ENCODE measurements around the gene GCNT2. TPM values are rescaled to one million over a fixed set of nuclear protein-coding genes. Genes with fewer than 3 reads are reported as not detected.

GCNT2 gene
- polyA plus RNA-seq, 3 donors: 3.5 to 10.0 (median 4.3) TPM

DNA sequence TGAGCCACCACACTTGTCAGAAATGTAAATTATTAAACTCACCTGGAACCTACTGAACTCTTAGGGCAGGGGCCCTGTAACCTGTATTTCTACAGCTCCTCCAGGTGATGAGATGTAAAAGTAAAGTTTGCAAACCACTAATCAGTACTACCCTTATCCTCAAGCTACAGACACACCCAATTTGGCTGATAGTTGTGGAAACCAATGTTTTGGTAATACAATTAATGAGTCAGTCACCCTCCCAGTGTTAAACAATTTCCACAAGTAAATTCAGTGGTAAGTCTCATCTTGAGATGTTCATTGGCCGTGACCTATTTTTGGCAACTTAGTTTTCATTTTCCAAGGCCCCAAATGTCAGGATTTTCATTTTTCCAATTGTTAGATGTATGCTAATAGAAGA, 29.6 kb downstream of the GCNT2 start:
- Histone ChIP-seq H3K4me3 (replicated peaks in 1 of 3; ENCODE audit: low read depth in 2 of 3, low read length in 3 of 3) (no peak overlapping the region), H3K27ac (ENCODE audit: low read depth in 1 of 2, low read length in 2 of 2) (no peak overlapping the region), H3K27me3 (ENCODE audit: control insufficient read depth in 2 of 2, insufficient read depth in 2 of 2, low read length in 2 of 2) (no peaks in the 10 kb centered on the region), H2AFZ (ENCODE audit: insufficient read depth, low read depth, low read length, poor library complexity, severe bottlenecking) (no peak overlapping the region), H3K9ac (ENCODE audit: insufficient read depth, low read length, poor library complexity, severe bottlenecking) (no peak overlapping the region), H3K79me2 (ENCODE audit: insufficient read depth, low read length) (peaks cover 97% of the 10 kb centered on the region), H3K4me2 (replicated peaks; ENCODE audit: extremely low read depth, low read length, poor library complexity, severe bottlenecking) (no peak overlapping the region), H3K4me1 (ENCODE audit: control insufficient read depth in 1 of 2, insufficient read depth in 2 of 2, low read length in 2 of 2) (no peaks in the 10 kb centered on the region), H4K20me1 (ENCODE audit: insufficient read depth, low read length) (peaks cover 90% of the 10 kb centered on the region), H3K36me3 (replicated peaks in 1 of 2; ENCODE audit: control insufficient read depth in 1 of 2, insufficient read depth in 2 of 2, low read length in 2 of 2) (peaks cover 0 to 41% of the 10 kb centered on the region in 2 donors), H3K9me3 (replicated peaks in 1 of 2; ENCODE audit: control insufficient read depth in 1 of 2, insufficient read depth in 1 of 2, low read length in 2 of 2) (no peaks in the 10 kb centered on the region)
- H3K36me3 Mint-ChIP-seq: peaks cover 14 to 44% of the 10 kb centered on the region in 2 donors
- no peak overlapping the region for H3K4me3 Mint-ChIP-seq
- DNase-seq: no peak
- no peaks in the 10 kb centered on the region for H3K27me3 Mint-ChIP-seq (ENCODE audit: low read depth in 3 of 3)
- peak overlapping the region in 1 of 7 donors; percentile 18 for H3K27ac Mint-ChIP-seq
- TF ChIP-seq, protein P1, sequence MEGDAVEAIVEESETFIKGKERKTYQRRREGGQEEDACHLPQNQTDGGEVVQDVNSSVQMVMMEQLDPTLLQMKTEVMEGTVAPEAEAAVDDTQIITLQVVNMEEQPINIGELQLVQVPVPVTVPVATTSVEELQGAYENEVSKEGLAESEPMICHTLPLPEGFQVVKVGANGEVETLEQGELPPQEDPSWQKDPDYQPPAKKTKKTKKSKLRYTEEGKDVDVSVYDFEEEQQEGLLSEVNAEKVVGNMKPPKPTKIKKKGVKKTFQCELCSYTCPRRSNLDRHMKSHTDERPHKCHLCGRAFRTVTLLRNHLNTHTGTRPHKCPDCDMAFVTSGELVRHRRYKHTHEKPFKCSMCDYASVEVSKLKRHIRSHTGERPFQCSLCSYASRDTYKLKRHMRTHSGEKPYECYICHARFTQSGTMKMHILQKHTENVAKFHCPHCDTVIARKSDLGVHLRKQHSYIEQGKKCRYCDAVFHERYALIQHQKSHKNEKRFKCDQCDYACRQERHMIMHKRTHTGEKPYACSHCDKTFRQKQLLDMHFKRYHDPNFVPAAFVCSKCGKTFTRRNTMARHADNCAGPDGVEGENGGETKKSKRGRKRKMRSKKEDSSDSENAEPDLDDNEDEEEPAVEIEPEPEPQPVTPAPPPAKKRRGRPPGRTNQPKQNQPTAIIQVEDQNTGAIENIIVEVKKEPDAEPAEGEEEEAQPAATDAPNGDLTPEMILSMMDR (IDR thresholded peaks at IDR 0.05): no peak
- WGBS (ENCODE audit: insufficient coverage): no CpG with 5 or more reads among the region's 1 CpG
- peaks cover 0 to 2% (median 0%) of the 10 kb centered on the region in 7 donors for H3K9me3 Mint-ChIP-seq
- peaks cover 12% of the 10 kb centered on the region for H3K4me1 Mint-ChIP-seq
- intact Hi-C loops (cut with micrococcal nuclease): no loop called here

DNA sequence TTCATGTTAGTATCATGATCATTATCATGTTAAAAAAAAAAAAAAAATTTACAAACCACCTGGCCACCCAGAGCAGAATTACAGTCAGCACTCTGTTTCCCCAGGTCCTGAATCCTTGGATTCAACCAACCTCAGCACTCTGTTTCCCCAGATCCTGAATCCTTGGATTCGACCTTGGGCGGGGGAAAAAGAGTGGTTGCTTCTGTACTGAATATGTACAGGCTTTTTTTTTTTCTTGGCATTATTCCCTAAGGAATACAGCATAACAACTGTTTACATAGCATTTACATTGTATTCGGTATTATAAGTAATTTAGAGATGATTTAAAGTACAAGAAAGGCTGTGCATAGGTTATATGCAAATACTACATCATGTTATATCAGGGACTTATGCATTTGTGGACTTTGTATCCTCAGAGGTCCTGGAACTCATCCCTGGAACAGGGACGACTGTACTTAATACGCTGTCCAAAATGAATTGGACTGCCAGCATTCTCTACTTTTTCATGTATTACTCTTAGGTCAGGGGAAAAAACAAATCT, 31.2 kb downstream of the GCNT2 start:
- Mint-ChIP-seq H3K4me1 (peaks cover 13% of the 10 kb centered on the region), H3K4me3 (no peak overlapping the region), H3K9me3 (peaks cover 0 to 2% (median 0%) of the 10 kb centered on the region in 7 donors), H3K36me3 (peaks cover 29 to 52% of the 10 kb centered on the region in 2 donors), H3K27ac (no peak overlapping the region), H3K27me3 (ENCODE audit: low read depth in 3 of 3) (no peaks in the 10 kb centered on the region)
- H3K9me3 ChIP-seq (replicated peaks in 1 of 2; ENCODE audit: control insufficient read depth in 1 of 2, insufficient read depth in 1 of 2, low read length in 2 of 2): no peaks in the 10 kb centered on the region
- H3K27me3 ChIP-seq (ENCODE audit: control insufficient read depth in 2 of 2, insufficient read depth in 2 of 2, low read length in 2 of 2): no peaks in the 10 kb centered on the region
- no peak overlapping the region for H3K4me3 ChIP-seq (replicated peaks in 1 of 3; ENCODE audit: low read depth in 2 of 3, low read length in 3 of 3)
- H3K36me3 ChIP-seq (replicated peaks in 1 of 2; ENCODE audit: control insufficient read depth in 1 of 2, insufficient read depth in 2 of 2, low read length in 2 of 2): peaks cover 13 to 52% of the 10 kb centered on the region in 2 donors
- no peaks in the 10 kb centered on the region for H3K4me1 ChIP-seq (ENCODE audit: control insufficient read depth in 1 of 2, insufficient read depth in 2 of 2, low read length in 2 of 2)
- WGBS (ENCODE audit: insufficient coverage): no CpG with 5 or more reads among the region's 5 CpGs
- H3K9ac ChIP-seq (ENCODE audit: insufficient read depth, low read length, poor library complexity, severe bottlenecking): no peak overlapping the region
- H3K4me2 ChIP-seq (replicated peaks; ENCODE audit: extremely low read depth, low read length, poor library complexity, severe bottlenecking): no peak overlapping the region
- TF ChIP-seq, protein P1 (IDR thresholded peaks at IDR 0.05): no peak
- H2AFZ ChIP-seq (ENCODE audit: insufficient read depth, low read depth, low read length, poor library complexity, severe bottlenecking): no peak overlapping the region
- no peak overlapping the region for H3K27ac ChIP-seq (ENCODE audit: low read depth in 1 of 2, low read length in 2 of 2)
- no peak for DNase-seq
- peaks cover 95% of the 10 kb centered on the region for H3K79me2 ChIP-seq (ENCODE audit: insufficient read depth, low read length)
- intact Hi-C loops (cut with micrococcal nuclease): no loop called here
- peaks cover 90% of the 10 kb centered on the region for H4K20me1 ChIP-seq (ENCODE audit: insufficient read depth, low read length)
